ENCODE data around the gene CRYZ.

CRYZ gene

DNA sequence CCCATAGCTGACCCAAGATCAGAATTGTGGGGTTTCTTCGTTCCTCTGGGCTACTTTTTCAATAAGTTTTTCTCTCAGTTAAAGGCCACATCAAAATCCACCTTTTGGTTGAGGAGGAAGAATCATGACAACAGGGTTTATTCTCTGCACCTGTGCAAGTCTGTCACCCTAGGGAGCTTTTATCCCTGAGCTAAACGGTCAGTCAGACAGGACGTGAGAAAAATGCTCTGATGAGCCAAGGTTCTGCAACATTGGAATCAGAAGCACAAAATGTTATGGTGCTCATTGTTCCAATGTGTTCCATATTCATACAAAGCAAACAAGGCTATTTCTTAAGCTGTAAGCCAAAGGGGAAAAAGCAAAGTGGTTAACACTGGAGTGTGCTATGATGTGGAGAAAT lies 51.8 kb downstream of the CRYZ start:
- Histone ChIP-seq H3F3A (ENCODE audit: control insufficient read depth, insufficient read depth) (no peaks in the 10 kb centered on the region), H3K4me1 (ENCODE audit: control insufficient read depth, low read length) (no peaks in the 10 kb centered on the region), H3K9me2 (replicated peaks; ENCODE audit: control insufficient read depth, low read length) (no peaks in the 10 kb centered on the region), H3K27me3 (ENCODE audit: control insufficient read depth, low read length) (peaks cover 8% of the 10 kb centered on the region), H3K79me2 (ENCODE audit: control insufficient read depth, low read length) (no peaks in the 10 kb centered on the region), H3K36me3 (ENCODE audit: control insufficient read depth, low read length) (no peaks in the 10 kb centered on the region), H3K27ac (ENCODE audit: low read depth, low read length) (no peak overlapping the region), H3K9me3 (ENCODE audit: control insufficient read depth, insufficient read depth, low read length) (no peaks in the 10 kb centered on the region), H3K4me2 (ENCODE audit: low read length) (no peak overlapping the region), H4K20me1 (ENCODE audit: control insufficient read depth, insufficient read depth, low read depth, low read length) (no peaks in the 10 kb centered on the region), H3K4me3 (ENCODE audit: low read length) (no peak overlapping the region)
- TF ChIP-seq, protein P1, sequence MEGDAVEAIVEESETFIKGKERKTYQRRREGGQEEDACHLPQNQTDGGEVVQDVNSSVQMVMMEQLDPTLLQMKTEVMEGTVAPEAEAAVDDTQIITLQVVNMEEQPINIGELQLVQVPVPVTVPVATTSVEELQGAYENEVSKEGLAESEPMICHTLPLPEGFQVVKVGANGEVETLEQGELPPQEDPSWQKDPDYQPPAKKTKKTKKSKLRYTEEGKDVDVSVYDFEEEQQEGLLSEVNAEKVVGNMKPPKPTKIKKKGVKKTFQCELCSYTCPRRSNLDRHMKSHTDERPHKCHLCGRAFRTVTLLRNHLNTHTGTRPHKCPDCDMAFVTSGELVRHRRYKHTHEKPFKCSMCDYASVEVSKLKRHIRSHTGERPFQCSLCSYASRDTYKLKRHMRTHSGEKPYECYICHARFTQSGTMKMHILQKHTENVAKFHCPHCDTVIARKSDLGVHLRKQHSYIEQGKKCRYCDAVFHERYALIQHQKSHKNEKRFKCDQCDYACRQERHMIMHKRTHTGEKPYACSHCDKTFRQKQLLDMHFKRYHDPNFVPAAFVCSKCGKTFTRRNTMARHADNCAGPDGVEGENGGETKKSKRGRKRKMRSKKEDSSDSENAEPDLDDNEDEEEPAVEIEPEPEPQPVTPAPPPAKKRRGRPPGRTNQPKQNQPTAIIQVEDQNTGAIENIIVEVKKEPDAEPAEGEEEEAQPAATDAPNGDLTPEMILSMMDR (IDR thresholded peaks at IDR 0.05; ENCODE audit: low read depth, low read length, poor library complexity, severe bottlenecking) = no peak
- no peak for TF ChIP-seq EZH2phosphoT487 (IDR thresholded peaks at IDR 0.05; ENCODE audit: borderline replicate concordance, low read length)

DNA sequence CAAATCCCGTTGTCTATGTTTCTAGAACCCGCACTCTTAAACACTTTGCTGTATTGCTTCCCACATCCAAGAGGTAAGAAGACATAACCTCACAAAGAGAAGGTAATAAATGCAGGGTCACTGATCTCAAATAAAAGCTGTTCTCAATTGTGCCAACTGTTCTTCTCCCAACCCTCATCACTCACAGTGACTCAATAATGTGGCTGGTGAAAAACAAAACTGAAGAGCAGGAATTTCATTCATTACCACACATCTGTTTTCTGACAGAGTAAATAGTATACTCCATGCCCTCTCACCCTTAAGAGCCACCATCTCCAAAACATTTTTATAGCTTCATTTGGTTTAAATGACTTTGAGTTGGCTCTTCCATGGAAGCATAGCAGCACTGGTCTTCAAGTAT lies 53.0 kb downstream of the CRYZ start:
- TF ChIP-seq, protein P1 (IDR thresholded peaks at IDR 0.05; ENCODE audit: low read depth, low read length, poor library complexity, severe bottlenecking) = no peak
- no peak for TF ChIP-seq EZH2phosphoT487 (IDR thresholded peaks at IDR 0.05; ENCODE audit: borderline replicate concordance, low read length)
- Histone ChIP-seq H4K20me1 (ENCODE audit: control insufficient read depth, insufficient read depth, low read depth, low read length) (no peaks in the 10 kb centered on the region), H3K4me2 (ENCODE audit: low read length) (no peak overlapping the region)

DNA sequence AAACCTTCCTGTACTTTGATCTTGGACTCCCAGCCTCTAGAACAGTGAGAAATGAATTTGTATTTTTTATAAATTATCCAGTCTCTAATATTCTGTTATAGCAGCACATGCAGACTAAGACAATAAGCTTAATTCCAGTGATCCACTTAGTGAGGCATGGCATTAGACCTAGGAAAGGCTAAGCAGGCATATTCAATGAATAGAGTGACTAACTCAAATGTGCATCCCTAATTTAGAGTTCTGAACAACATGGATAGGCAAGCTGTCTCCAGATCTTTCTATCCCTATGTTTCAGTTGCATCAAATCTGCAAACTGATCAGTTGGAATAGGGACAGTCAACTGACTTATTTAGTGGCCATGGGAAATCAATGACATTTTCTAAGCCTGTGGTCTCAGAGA lies 54.9 kb downstream of the CRYZ start:
- no peaks in the 10 kb centered on the region for H3F3A ChIP-seq (ENCODE audit: control insufficient read depth, insufficient read depth)

More for the DNA sequence above, 53.0 kb downstream of the CRYZ start:
- Histone ChIP-seq H3K27ac (ENCODE audit: low read depth, low read length) (no peak overlapping the region), H3K9me3 (ENCODE audit: control insufficient read depth, insufficient read depth, low read length) (no peaks in the 10 kb centered on the region), H3K27me3 (ENCODE audit: control insufficient read depth, low read length) (peaks cover 8% of the 10 kb centered on the region), H3K9me2 (replicated peaks; ENCODE audit: control insufficient read depth, low read length) (no peaks in the 10 kb centered on the region), H3K79me2 (ENCODE audit: control insufficient read depth, low read length) (no peaks in the 10 kb centered on the region), H3K4me3 (ENCODE audit: low read length) (no peak overlapping the region), H3K4me1 (ENCODE audit: control insufficient read depth, low read length) (no peaks in the 10 kb centered on the region), H3F3A (ENCODE audit: control insufficient read depth, insufficient read depth) (no peaks in the 10 kb centered on the region), H3K36me3 (ENCODE audit: control insufficient read depth, low read length) (no peaks in the 10 kb centered on the region)

More for the DNA sequence above, 54.9 kb downstream of the CRYZ start:
- no peaks in the 10 kb centered on the region for H3K9me3 ChIP-seq (ENCODE audit: control insufficient read depth, insufficient read depth, low read length)
- no peaks in the 10 kb centered on the region for H3K9me2 ChIP-seq (replicated peaks; ENCODE audit: control insufficient read depth, low read length)
- peaks cover 8% of the 10 kb centered on the region for H3K27me3 ChIP-seq (ENCODE audit: control insufficient read depth, low read length)
- no peak for TF ChIP-seq EZH2phosphoT487 (IDR thresholded peaks at IDR 0.05; ENCODE audit: borderline replicate concordance, low read length)
- TF ChIP-seq, protein P1 (IDR thresholded peaks at IDR 0.05; ENCODE audit: low read depth, low read length, poor library complexity, severe bottlenecking) = no peak
- no peak overlapping the region for H3K27ac ChIP-seq (ENCODE audit: low read depth, low read length)
- no peaks in the 10 kb centered on the region for H3K79me2 ChIP-seq (ENCODE audit: control insufficient read depth, low read length)
- no peaks in the 10 kb centered on the region for H3K4me1 ChIP-seq (ENCODE audit: control insufficient read depth, low read length)
- H3K36me3 ChIP-seq (ENCODE audit: control insufficient read depth, low read length) = no peaks in the 10 kb centered on the region
- H3K4me3 ChIP-seq (ENCODE audit: low read length) = no peak overlapping the region
- no peak overlapping the region for H3K4me2 ChIP-seq (ENCODE audit: low read length)
- H4K20me1 ChIP-seq (ENCODE audit: control insufficient read depth, insufficient read depth, low read depth, low read length) = no peaks in the 10 kb centered on the region
